GM15510 (cell line): ENCODE results near the gene JAG1.

ENCODE experiments used
- POLR2A ChIP-seq: IDR thresholded peaks from 3 replicates; pipeline ENCODE4 v1.6.1; 2011; ENCODE audit warnings: borderline replicate concordance; ENCODE audit not compliant: insufficient read length; ENCODE audit errors: extremely low read depth

The JAG1 gene

GRCh38 chr20:10673176-10673841, 490 bp downstream of the JAG1 start:
- TF ChIP-seq POLR2A = peak; percentile 2

GRCh38 chr20:10672624-10673127, 1.1 kb downstream of the JAG1 start:
- TF ChIP-seq POLR2A = peak; percentile 14

- no peak for TF ChIP-seq POLR2A
Observed at GRCh38 chr20:10671919-10672623, 1.7 kb downstream of the JAG1 start.

GRCh38 chr20:10671221-10671918, 2.4 kb downstream of the JAG1 start:
- no peak for TF ChIP-seq POLR2A

GRCh38 chr20:10670501-10671220, 3.1 kb downstream of the JAG1 start:
- TF ChIP-seq POLR2A = no peak

- TF ChIP-seq POLR2A = no peak
Observed at GRCh38 chr20:10669843-10670446, 3.9 kb downstream of the JAG1 start.

- TF ChIP-seq POLR2A = no peak
Observed at GRCh38 chr20:10668677-10669368, 5.0 kb downstream of the JAG1 start.

GRCh38 chr20:10667560-10668167, 6.1 kb downstream of the JAG1 start:
- TF ChIP-seq POLR2A = no peak

GRCh38 chr20:10667077-10667401, 6.8 kb downstream of the JAG1 start:
- no peak for TF ChIP-seq POLR2A

- TF ChIP-seq POLR2A = no peak
Observed at GRCh38 chr20:10666221-10667076, 7.3 kb downstream of the JAG1 start.

GRCh38 chr20:10665791-10666190, 8.0 kb downstream of the JAG1 start:
- no peak for TF ChIP-seq POLR2A

GRCh38 chr20:10665027-10665561, 8.7 kb downstream of the JAG1 start:
- no peak for TF ChIP-seq POLR2A

GRCh38 chr20:10663756-10664155, 10.0 kb downstream of the JAG1 start:
- no peak for TF ChIP-seq POLR2A
